Memory B cell (primary cell): ENCODE results near the gene RPH3AL.

Source experiments
- ATAC-seq: fragments of 150-1000 bp; cut with Tn5 transposase; 2 replicates; pipeline ENCODE4 v1.10.0; 2021; ENCODE audit warnings: low read depth, mild to moderate bottlenecking, moderate library complexity
- DNase-seq, 2 donors: peaks; one replicate each; pipeline ENCODE4 v3.0.0; 2022; ENCODE audit warnings: low spot score in 2 of 2
- H3K27ac Mint-ChIP-seq: one replicate; pipeline ENCODE4 v1.8.0; 2022; ENCODE audit warnings: mild to moderate bottlenecking, moderate library complexity, mixed read lengths
- H3K27me3 Mint-ChIP-seq: one replicate; pipeline ENCODE4 v1.8.0; 2022; ENCODE audit warnings: mixed read lengths
- H3K36me3 Mint-ChIP-seq: one replicate; pipeline ENCODE4 v1.8.0; 2022; ENCODE audit warnings: mild to moderate bottlenecking, mixed read lengths
- H3K4me1 Mint-ChIP-seq: one replicate; pipeline ENCODE4 v1.8.0; 2022; ENCODE audit warnings: mixed read lengths
- H3K4me3 Mint-ChIP-seq: one replicate; pipeline ENCODE4 v1.8.0; 2022; ENCODE audit warnings: mild to moderate bottlenecking, moderate library complexity, mixed read lengths
- H3K9me3 Mint-ChIP-seq: one replicate; pipeline ENCODE4 v1.8.0; 2022; ENCODE audit warnings: mixed read lengths

RPH3AL gene

DNA sequence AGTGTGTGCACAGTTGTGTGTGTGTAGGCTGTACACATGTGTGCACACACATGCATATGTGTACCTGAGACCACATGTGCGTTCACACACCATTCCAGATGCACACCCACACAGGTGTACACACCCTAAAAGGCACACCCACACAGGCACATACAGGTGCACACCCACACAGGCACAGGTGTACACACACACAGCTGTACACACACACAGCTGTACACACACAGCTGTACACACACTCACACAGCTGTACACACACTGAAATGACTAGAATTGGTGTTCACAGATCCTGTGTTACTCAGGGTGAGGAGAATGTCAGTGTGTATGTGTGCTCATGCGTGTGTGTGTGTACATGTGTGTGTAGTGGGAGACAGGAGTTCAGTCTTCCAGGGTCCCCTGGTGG, 155.3 kb downstream of the RPH3AL start:
- H3K36me3 Mint-ChIP-seq = no peaks in the 10 kb centered on the region
- no peak overlapping the region for H3K4me3 Mint-ChIP-seq
- H3K27ac Mint-ChIP-seq = no peak overlapping the region
- DNase-seq (no peak), ATAC-seq (no peak)
- H3K4me1 Mint-ChIP-seq = no peaks in the 10 kb centered on the region
- no peaks in the 10 kb centered on the region for H3K9me3 Mint-ChIP-seq
- H3K27me3 Mint-ChIP-seq = peaks cover 4% of the 10 kb centered on the region

DNA sequence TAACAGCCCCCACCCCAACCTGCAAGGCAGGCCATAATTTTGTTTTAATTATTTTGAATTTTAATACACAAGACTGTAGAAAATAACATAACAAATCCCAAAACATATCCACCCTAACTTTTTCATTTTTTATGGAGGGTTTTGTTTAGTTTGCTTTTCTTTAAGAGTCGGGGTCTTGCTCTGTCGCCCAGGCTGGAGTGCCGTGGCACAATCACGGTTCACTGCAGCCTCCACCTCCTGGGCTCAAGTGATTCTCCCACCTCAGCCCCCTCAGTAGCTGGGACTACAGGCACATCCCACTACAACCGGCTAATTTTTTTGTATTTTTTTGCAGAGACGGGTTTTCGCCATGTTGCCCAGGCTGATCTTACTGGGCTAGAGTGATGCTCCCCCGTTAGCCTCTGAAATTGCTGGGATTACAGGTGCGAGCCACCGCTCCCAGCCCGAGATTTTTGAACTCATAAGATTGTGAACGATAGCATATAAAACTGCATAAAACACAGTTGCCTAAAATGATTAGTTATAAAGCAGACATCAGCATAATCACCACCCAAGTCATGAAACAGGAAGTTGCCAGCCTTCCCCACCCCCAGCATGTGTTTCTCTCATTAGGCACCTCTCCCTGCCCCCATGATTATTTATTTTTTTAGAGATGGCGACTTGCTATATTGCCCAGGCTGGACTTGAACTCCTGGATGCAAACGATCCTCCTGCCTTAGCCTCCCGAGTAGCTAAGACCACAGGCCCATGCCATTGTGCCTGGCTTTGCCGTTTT, 157.6 kb downstream of the RPH3AL start:
- DNase-seq = no peak
- Mint-ChIP-seq H3K27ac (no peak overlapping the region), H3K4me1 (no peaks in the 10 kb centered on the region), H3K9me3 (no peaks in the 10 kb centered on the region), H3K36me3 (no peaks in the 10 kb centered on the region), H3K27me3 (peaks cover 4% of the 10 kb centered on the region), H3K4me3 (no peak overlapping the region)
- no peak for ATAC-seq

DNA sequence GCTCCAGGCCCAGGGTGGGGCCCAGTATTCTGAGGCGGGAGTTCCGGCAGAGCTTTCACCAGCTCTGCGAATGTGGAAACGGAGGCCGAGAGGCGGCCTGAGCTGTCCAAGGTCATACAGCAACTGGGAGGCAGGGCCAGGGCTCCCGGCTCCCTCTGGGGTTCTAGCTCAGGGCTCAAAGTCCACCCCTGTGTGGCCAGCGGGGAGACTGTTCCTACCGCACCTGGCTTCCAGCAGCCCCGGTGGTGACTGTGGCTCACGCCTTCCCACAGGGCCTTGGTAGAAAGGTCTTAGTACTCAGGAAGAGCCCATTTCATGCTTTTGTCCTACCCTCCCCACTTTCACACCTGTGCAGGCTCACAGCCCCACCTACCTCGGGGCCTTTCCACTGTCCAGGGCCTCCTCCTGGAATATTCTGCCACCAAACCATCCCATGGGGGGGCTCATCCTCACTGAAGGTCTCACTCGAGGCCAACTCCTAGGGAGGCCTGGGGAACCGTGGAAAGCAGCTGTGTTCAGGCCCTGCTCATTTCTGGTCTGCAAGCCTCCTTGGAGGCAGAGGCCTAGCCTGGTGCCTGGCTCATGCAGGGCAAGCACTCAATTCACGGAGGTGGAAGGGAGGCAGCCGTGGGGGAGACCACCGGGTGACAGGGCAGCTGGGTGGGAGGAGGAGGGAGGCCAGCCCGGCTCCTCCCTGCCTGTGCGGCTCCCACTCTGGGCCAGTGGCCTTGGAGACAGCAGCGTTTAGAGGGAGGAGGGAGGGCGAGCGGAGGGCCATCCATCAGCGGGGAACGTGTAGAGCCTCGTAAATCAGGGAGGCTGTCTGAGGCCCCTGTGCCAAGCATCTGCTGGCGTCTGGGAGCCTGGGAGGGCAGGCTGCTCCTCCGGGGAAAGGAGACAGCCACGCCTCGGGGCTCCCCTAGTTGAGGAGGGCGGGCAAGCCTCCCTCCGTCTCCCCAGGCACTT, 158.5 kb downstream of the RPH3AL start:
- Mint-ChIP-seq H3K36me3 (no peaks in the 10 kb centered on the region), H3K27ac (no peak overlapping the region), H3K9me3 (no peaks in the 10 kb centered on the region), H3K27me3 (peaks cover 4% of the 10 kb centered on the region), H3K4me1 (no peaks in the 10 kb centered on the region), H3K4me3 (no peak overlapping the region)
- DNase-seq (no peak), ATAC-seq (no peak)

DNA sequence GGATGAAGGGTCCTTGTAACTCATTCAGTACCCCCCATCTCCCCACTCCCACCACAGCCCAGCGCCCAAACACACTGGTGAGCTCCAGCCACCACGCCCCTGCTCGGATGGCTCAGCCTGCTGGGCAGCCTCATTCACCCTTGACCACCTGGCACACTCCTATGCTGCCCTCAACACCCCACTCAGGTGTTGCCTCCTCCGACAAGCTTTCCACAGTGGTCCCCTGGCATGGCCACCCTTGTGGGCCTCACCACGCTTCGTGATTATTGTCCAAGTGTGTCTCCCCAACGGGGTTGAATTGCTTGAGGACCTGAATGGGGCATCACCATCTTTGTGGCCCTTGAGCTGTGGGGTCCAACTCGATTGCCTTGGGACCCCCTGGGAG, 159.2 kb downstream of the RPH3AL start:
- Mint-ChIP-seq H3K9me3 (no peaks in the 10 kb centered on the region), H3K36me3 (no peaks in the 10 kb centered on the region), H3K27me3 (peaks cover 4% of the 10 kb centered on the region), H3K4me1 (no peaks in the 10 kb centered on the region), H3K27ac (no peak overlapping the region), H3K4me3 (no peak overlapping the region)
- DNase-seq = no peak
- no peak for ATAC-seq

DNA sequence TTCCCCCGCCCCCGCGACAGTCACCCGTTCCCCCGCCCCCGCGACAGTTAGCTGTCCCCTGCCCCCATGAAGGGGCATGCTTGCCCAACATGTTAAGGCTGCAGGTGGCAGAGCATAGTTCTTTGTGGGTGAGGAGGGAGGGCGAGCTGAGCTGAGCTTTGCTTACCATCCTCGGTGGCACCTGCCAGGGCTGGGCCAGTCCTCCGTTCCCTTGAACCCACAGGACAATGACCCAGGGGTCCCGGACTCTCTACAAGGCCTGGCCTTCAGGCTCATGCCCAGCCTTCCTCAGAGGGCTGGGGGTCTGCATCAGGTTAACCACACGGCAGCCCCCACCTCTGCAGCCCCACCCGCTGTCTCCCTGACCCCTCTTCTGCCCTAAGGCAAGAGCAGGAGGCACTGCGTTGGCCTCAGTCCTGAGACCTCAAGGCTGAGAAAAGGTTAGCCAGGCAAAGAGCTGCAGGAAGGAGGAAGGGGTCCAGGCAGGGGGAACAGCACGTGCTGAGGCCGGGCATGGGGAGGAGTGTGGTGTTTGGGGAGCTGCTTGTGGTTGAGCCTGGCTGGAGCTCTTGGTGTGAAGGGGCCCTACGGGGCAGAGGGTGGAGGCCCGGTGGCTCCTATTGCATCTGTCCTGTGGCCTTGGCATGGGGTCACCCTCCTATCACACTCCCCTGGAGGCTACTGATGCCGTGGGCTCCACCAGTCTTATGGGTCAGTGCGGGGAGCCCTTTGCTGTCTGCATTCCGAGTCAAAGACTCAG, 159.8 kb downstream of the RPH3AL start:
- Mint-ChIP-seq H3K27me3 (peaks cover 1% of the 10 kb centered on the region), H3K9me3 (no peaks in the 10 kb centered on the region), H3K4me1 (no peaks in the 10 kb centered on the region), H3K36me3 (no peaks in the 10 kb centered on the region), H3K27ac (no peak overlapping the region), H3K4me3 (no peak overlapping the region)
- DNase-seq (no peak), ATAC-seq (no peak)

DNA sequence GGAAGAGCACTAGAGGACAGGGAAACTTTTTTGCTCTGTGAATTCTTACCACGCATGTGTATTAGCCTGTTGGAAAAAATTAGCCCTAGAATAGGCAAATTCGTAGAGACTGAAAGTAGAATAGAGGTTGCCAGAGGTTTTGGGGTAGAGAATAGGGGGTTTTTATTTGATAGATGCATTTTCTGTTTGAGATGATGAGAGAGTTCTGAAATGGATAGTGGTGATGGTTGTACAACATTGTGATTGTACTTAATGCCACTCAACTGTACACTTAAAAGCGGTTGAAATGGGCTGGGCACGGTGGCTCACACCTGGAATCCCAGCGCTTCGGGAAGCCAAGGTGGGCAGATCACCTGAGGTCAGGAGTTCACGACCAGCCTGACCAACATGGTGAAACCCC, 163.2 kb downstream of the RPH3AL start:
- Mint-ChIP-seq H3K27me3 (peaks cover 6% of the 10 kb centered on the region), H3K27ac (no peak overlapping the region), H3K9me3 (no peaks in the 10 kb centered on the region), H3K4me1 (no peaks in the 10 kb centered on the region), H3K36me3 (no peaks in the 10 kb centered on the region), H3K4me3 (no peak overlapping the region)
- ATAC-seq = no peak
- DNase-seq = no peak

DNA sequence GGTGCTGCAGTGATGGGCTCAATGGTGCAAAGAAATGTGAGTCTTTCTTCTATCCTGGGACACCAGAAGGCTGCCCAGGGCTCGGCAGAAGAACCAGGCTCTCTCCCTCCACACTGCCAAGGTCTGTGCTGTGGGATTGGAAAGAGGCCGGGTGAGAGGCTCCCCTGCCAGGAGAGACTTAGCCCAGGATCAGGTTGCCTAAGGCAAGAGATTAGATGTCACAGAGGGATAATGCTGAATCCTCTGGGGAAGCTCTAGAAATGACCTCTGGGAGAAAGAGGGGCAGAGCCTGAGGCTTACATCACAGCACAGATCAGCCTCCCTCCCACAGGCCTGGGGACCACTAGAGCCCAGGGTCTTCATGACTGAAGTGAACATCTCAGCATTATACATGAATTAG, 165.5 kb downstream of the RPH3AL start:
- H3K9me3 Mint-ChIP-seq = no peaks in the 10 kb centered on the region

DNA sequence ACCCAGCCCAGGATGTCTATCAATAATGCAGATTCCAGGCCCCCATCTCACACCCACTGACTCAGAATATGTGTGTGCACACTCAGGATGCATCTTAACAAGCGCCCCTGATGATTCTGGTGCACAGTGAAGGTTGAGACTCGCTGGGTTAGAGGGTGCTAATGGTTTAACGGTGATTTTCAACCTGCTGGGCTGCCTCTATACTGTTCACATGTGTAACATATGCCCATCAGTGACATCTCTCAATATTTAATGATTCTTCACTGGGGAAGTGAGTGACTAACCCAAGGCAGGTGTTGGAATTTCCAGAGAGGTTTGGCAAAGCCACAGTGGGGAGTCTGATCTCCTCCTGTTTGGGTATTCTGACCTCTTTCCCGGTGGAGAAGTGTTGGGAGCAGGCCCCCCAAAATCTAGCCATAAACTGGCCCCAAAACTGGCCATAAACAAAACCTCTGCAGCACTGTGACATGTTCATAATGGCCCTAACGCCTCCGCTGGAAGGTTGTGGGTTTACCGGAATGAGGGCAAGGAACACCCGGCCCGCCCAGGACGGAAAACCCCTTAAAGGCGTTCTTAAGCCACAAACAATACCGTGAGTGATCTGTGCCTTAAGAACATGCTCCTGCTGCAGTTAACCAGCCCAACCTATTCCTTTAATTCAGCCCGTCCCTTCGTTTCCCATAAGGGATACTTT, 167.0 kb downstream of the RPH3AL start:
- H3K27ac Mint-ChIP-seq = no peak overlapping the region
- H3K36me3 Mint-ChIP-seq = no peaks in the 10 kb centered on the region
- H3K4me3 Mint-ChIP-seq = no peak overlapping the region
- DNase-seq (no peak), ATAC-seq (no peak)
- H3K4me1 Mint-ChIP-seq = no peaks in the 10 kb centered on the region
- peaks cover 14% of the 10 kb centered on the region for H3K27me3 Mint-ChIP-seq
- no peaks in the 10 kb centered on the region for H3K9me3 Mint-ChIP-seq

More for the DNA sequence above, 165.5 kb downstream of the RPH3AL start:
- no peak for DNase-seq
- no peaks in the 10 kb centered on the region for H3K36me3 Mint-ChIP-seq
- no peak overlapping the region for H3K27ac Mint-ChIP-seq
- H3K4me1 Mint-ChIP-seq = no peaks in the 10 kb centered on the region
- H3K4me3 Mint-ChIP-seq = no peak overlapping the region
- no peak for ATAC-seq
- peaks cover 13% of the 10 kb centered on the region for H3K27me3 Mint-ChIP-seq

DNA sequence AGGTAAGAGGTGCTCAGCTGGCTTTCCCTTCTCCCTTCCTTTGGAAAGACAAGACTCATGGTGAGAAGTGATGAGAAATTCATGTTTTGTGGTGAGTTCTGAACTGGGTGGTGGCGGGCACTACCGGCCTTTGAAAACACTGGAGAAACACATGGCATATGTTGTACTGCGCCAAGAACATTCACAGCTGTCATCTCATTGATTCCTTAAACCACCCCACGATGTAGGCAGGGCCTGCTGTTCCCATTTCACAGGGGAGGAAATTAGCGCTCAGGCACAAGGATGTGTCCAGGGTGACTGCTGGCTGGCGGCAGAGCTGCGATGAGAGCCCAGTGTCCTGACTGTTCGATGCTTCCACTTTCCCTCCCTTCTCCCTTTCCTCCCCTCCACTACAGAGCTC, 169.6 kb downstream of the RPH3AL start:
- peaks cover 18% of the 10 kb centered on the region for H3K27me3 Mint-ChIP-seq
- H3K4me3 Mint-ChIP-seq = no peak overlapping the region
- DNase-seq (no peak), ATAC-seq (no peak)
- H3K27ac Mint-ChIP-seq = no peak overlapping the region
- H3K4me1 Mint-ChIP-seq = no peaks in the 10 kb centered on the region
- H3K9me3 Mint-ChIP-seq = no peaks in the 10 kb centered on the region
- H3K36me3 Mint-ChIP-seq = no peaks in the 10 kb centered on the region

DNA sequence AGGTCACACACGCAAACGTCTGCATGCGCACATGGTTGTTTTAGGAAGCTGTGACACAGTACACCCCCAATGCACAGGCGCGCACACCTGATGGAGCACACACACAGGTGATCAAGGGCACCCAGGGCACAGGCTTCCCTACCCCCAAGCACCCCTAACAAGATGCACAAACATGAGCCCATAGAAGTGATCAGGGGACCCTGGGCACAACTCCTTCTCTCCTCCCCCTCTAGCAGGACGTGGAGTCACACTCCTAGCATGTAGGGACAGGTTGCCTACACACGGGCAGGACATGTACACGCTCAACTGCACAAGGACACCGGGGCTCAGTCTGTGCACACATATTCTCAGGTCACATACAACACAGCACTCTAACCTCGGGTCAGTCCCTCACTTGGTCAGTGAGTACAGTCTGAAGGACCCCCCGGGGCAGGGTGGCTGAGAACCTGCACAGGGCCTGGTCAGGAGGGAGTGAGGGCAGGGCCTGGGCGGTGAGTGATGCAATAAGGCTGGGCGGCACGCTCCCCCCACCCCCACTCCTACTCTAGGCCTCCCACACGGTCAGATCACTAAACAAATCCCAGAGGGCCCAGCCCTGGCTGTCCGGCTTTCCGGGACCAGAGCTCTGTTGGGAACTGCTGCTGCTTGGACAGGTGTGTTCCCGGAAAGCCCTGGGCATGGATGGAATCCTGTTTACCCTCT, 170.4 kb downstream of the RPH3AL start:
- peak overlapping the region; percentile 9 for H3K4me3 Mint-ChIP-seq
- no peaks in the 10 kb centered on the region for H3K9me3 Mint-ChIP-seq
- no peaks in the 10 kb centered on the region for H3K4me1 Mint-ChIP-seq
- H3K27ac Mint-ChIP-seq = no peak overlapping the region
- ATAC-seq (no peak), DNase-seq (no peak)
- H3K27me3 Mint-ChIP-seq = peaks cover 19% of the 10 kb centered on the region
- H3K36me3 Mint-ChIP-seq = no peaks in the 10 kb centered on the region

DNA sequence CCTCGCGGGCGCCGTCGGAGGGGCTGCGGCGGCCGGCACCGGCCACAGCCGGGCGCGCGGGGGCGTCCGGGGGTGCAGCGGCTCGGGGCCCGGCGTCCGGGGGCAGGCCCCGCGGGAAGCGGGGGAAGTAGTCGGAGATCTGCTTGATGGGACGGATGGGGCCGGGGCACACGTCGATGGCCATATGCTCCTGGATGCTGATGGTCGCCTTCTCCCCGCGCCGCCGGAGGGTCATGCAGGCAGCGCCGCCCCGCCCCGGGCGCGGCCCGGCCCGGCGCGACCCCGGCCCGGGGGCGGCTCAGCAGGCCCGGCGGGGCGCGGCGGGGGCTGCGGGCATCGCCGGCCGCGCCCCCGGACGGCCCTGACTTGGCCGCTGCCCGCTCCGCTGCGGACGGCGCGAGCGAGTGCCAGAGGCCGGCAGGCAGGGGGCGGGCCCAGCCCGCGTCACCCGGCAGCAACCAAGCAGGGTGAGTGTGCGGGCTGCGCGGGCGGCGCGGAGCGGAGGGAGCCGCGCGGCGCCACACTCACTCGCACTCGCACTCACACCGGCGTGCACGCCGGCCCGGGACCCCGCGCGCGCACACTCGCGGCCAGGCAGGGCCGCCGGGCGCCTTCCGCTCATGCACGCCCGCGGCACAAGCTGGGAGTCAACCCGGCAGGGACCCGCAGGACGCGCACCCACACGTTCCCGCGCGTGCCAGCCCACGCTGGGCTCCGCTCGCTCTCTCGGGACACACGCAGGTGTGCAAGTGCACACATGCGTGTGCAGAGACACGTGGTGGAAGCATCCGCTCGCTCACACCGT, 171.2 kb downstream of the RPH3AL start, which contains the start of gene DOC2B:
Gene DOC2B (minus strand): TSS at position 406 of the 805 bp plus-strand sequence. CDS start 171 bp downstream, at position 235.
- ATAC-seq (no peak), DNase-seq (no peak)
- Mint-ChIP-seq H3K36me3 (no peaks in the 10 kb centered on the region), H3K27ac (no peak within 1 kb of the TSS), H3K9me3 (no peaks in the 10 kb centered on the region), H3K4me1 (no peaks in the 10 kb centered on the region), H3K4me3 (peak within 1 kb of the TSS; percentile 9), H3K27me3 (peaks cover 19% of the 10 kb centered on the region)

DNA sequence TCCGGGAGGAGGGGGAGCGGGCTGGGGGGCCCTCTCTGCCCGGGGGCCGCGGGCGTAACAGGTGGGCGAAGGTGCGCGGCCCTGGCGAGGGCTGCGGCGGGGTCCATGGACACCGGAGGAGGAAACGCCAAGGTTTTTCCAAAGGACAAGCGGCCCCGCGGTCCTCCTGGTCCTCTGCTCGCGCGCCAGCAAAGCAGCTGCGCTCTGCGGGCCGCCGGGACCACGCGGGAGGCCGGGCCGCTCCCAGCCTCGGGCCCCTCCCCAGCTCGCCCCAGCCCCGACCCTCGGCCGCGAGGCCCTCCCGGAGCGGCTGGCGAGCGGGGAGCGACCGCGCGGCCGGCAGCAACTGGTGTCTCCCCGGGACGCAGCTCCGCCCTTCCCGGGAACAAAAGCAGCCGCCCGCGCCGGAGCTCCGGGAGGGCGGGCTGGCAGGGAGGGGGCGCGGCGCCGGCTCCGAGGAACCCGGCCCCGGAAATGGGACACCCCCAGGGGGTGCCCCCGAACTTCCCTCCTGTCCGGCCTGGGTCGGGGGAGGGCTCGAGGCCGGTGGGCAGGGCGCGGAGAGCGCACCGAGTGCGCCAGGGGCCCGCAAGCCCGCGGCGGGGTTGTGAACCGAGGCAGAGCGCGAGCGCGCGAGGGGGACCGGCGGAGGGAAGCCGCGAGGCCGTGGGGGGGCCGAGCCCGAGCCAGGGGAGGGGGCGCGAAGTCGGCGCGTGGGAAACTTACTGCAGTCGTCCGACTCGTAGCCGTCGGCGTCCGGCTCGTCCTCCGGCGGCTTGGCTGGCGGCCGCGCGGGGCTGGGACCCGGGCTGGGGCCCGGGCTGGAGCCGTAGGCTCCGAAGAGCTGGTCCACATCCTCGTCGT, 172.0 kb downstream of the RPH3AL start:
- Mint-ChIP-seq H3K4me3 (no peak overlapping the region), H3K4me1 (no peaks in the 10 kb centered on the region), H3K27ac (no peak overlapping the region), H3K36me3 (no peaks in the 10 kb centered on the region), H3K9me3 (no peaks in the 10 kb centered on the region), H3K27me3 (peaks cover 14% of the 10 kb centered on the region)
- no peak for ATAC-seq
- DNase-seq = no peak
